GM19328 (cell line): ENCODE measurements around the gene IL17RC.

ENCODE experiments used
- ATAC-seq: cut with Tn5 transposase; IDR thresholded peaks from one replicate; pipeline ENCODE4 v1.9.1; 2021; ENCODE audit warnings: mild to moderate bottlenecking, moderate library complexity; ENCODE audit not compliant: unreplicated experiment

IL17RC gene

GRCh38 chr3:9976721-9977709, 60.1 kb downstream of the IL17RC start:
- ATAC-seq: no peak

DNA sequence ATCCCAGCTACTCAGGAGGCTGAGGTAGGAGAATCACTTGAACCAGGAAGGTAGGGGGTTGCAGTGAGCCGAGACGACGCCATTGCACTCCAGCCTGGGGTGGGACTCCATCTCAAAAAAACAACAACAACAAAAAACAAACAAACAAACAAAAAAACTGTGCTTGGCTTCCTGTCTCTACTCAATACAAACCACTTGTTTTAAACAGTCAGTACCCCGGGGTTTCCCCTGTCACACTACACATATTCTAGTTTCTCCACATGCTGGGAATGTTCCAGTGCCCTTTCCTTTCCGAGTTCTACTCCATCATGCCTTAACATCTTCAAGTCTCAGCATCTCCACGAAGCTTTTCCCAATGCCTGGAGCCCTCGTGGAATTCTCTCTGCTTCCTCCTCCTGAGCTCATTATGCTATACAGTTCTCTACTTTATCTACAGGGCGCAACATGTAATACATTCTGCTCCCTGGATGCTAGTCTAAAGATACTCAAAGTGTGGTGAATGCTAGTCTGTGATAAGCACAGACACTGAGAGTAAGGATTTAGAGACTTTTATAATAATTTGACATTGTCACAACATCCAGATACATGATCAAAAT, 61.9 kb downstream of the IL17RC start:
- ATAC-seq: no peak

GRCh38 chr3:9980251-9980650, 63.4 kb downstream of the IL17RC start:
- no peak for ATAC-seq
